ENCODE measurements around the gene COPG2.

- TF ChIP-seq CTCF (conservative IDR thresholded peaks at IDR 0.05; ENCODE audit: low read length), result no peak
- no peak for TF ChIP-seq EZH2phosphoT487 (IDR thresholded peaks at IDR 0.05; ENCODE audit: borderline replicate concordance)
These were observed 180.0 kb downstream of the COPG2 start for GRCh38 chr7:130488392-130489139.

Measured in Loucy (cell line).